Measurements from ENCODE around the gene NPEPL1.

NPEPL1 gene

DNA sequence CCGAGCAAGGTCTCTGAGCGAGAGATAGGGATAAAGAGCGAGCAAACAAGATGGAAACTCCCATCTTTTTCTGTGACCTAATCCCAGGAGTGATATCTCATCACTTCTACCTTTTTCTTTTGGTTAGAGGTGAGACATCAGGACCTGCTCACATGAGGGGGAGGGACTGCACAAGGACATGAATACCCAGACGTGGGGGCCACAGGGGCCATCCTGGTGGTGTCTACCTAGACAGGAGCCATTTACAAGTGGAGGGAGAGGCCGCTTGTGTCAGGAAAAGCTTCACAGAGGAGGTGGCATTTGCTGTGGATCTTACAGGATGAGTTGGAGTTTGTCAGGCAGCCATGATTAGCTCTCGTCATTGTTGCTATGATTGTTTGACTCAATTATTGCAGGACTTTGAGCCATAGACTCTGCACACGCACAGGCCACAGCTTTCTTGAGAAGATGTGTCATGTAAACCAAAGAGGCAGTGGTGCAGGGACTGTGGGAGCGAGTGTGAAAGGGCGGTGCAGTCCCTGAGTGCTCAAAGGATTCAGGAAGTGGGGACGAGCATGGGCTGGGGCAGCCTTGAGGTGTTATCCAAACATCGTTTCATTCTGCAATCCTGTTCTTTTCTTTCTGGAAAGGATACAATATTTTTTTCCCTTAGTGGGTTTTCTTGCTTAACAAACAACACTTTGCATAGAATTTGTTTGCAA is 7.7 kb downstream of the NPEPL1 start:
- in situ Hi-C loops (cut with HindIII; ENCODE audit: low sequenced_read_pairs): no loop called here

- in situ Hi-C loops (cut with HindIII; ENCODE audit: low sequenced_read_pairs): no loop called here
Measured at GRCh38 chr20:58700823-58701222, 8.2 kb downstream of the NPEPL1 start.

DNA sequence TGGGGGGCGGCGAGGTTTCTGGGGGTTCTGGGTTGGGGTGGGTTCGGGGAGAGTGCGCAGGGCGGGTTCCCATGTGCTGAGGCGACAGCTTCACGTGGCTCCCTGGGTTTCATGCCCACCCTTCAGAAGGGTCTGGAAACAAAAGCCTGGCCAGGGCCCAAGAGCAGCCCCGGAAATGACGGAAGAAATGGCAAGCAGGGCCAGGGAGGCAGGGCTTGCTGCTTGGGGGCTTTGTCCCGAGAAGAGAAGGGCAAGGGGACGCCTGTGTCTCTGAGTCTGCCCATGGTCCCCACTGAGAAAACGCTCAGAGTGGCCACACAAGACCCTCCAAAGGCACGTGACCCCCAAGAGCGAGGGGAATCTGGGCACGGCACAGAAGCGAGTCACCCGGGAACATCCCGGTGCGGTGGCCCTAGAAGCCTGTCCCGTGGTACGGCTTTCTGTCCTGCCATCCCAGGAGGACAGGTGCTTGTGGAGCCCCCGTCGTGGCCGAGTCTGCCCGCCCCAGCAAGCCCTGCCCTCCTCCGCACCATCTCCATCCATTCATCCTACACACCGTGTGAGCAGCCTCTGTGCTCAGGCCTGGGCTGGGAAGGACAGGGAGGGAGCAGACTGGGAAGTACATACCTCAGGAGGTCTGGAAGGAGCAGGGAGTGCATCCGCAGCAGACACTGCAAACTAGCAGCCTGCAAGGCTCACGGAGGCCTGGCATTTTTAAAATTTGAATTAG is 9.0 kb downstream of the NPEPL1 start:
- in situ Hi-C loops (cut with HindIII; ENCODE audit: low sequenced_read_pairs): no loop called here

GRCh38 chr20:58702161-58702510 is 9.5 kb downstream of the NPEPL1 start:
- in situ Hi-C loops (cut with HindIII; ENCODE audit: low sequenced_read_pairs): no loop called here

GRCh38 chr20:58702859-58703648 is 10.5 kb downstream of the NPEPL1 start:
- in situ Hi-C loops (cut with HindIII; ENCODE audit: low sequenced_read_pairs): no loop called here

- in situ Hi-C loops (cut with HindIII; ENCODE audit: low sequenced_read_pairs): no loop called here
Measured at GRCh38 chr20:58703765-58704371, 11.3 kb downstream of the NPEPL1 start.

- in situ Hi-C loops (cut with HindIII; ENCODE audit: low sequenced_read_pairs): no loop called here
Measured at GRCh38 chr20:58705208-58705926, 12.8 kb downstream of the NPEPL1 start.

GRCh38 chr20:58706150-58706892 is 13.7 kb downstream of the NPEPL1 start:
- in situ Hi-C loops (cut with HindIII; ENCODE audit: low sequenced_read_pairs): no loop called here

- in situ Hi-C loops (cut with HindIII; ENCODE audit: low sequenced_read_pairs): no loop called here
Measured at GRCh38 chr20:58706975-58707681, 14.5 kb downstream of the NPEPL1 start.

GRCh38 chr20:58707770-58708169 is 15.2 kb downstream of the NPEPL1 start:
- in situ Hi-C loops (cut with HindIII; ENCODE audit: low sequenced_read_pairs): no loop called here

DNA sequence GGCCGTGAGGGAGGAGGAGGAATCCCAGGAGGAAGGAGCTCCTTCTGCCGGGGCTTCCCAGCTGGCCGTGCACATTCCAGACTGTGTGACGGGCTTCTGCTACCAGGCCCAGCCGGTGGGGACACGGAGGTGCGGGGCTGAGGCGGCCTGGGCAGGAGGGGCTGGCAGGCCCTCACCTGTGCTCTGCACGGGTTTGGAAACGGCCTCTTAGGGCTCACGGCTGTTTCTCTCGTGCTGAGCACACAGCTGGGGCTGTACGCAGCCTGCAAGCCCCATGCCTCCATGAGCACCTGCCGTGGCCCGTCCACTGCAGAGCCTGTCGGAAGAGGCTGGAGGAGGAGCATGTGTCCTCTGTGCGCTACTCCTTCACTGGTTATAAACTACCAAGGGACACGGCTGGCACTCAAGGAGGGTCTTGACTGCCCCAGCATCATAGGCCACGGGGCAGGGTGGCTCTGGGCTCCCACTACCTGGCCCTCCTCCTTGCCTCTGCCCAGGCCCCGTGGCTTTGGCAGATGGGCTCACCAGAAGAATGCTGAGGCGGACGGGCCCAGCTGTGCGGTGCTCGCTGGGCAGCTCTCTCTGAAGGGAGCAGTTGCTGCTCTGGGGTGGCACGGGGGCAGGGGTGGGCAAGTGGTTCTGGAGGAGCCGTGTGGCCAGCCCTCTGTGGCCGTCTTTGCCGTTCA is 15.8 kb downstream of the NPEPL1 start:
- in situ Hi-C loops (cut with HindIII; ENCODE audit: low sequenced_read_pairs): no loop called here

- in situ Hi-C loops (cut with HindIII; ENCODE audit: low sequenced_read_pairs): no loop called here
Measured at GRCh38 chr20:58709013-58709702, 16.6 kb downstream of the NPEPL1 start.

- in situ Hi-C loops (cut with HindIII; ENCODE audit: low sequenced_read_pairs): no loop called here
Measured at GRCh38 chr20:58709703-58710039, 17.1 kb downstream of the NPEPL1 start.

GRCh38 chr20:58710481-58711265 is 18.1 kb downstream of the NPEPL1 start:
- in situ Hi-C loops (cut with HindIII; ENCODE audit: low sequenced_read_pairs): no loop called here

GRCh38 chr20:58711266-58712051 is 18.9 kb downstream of the NPEPL1 start:
- in situ Hi-C loops (cut with HindIII; ENCODE audit: low sequenced_read_pairs): no loop called here

DNA sequence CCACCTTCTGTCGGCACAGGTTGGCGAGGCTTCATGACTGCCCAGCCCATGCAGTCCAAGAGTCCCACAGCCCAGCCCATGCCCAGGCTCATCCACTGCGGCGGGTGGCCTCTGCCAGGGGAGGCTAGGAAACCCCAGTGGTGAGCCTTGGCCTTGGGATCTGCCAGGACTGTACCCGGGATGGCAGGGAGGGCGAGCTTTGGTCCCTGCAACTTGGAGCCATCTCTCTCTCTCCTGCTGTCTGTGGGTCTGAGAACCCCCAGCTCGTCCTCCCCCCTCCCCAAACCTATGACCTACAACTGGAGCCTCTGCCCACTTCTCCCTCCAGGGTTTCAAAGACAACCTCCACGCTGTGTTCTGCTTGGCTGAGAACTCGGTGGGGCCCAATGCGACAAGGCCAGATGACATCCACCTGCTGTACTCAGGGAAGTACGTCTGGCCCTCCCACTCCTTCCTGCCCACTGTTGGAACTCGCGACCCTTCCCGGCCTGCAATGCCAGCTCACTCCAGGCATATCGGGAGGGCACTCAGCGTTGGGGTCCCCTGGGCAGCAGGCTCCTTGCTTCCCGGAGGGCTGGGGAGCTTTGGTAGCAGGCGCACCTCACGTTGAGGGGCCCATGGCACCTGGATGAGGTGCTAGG is 19.7 kb downstream of the NPEPL1 start:
- in situ Hi-C loops (cut with HindIII; ENCODE audit: low sequenced_read_pairs): no loop called here

All from DLD1 (cell line).